MM.1S (cell line): ENCODE results near the gene GCN1.

Experiments used
- DNase-seq: peaks from one replicate; pipeline ENCODE4 v3.0.0-alpha.2; 2015
- H2AFZ ChIP-seq: fragments of 300-600 bp; sonication (generic); 2 replicates; pipeline ENCODE4 v1.6.0; 2016; ENCODE audit warnings: antibody characterized with exemption, low read length
- H3F3A ChIP-seq: fragments of 300-600 bp; sonication (generic); 2 replicates; pipeline ENCODE4 v1.6.1; 2016; ENCODE audit warnings: mild to moderate bottlenecking, antibody characterized with exemption, low read length, moderate library complexity, mixed read lengths; ENCODE audit not compliant: insufficient read depth
- H3K27ac ChIP-seq: fragments of 300-600 bp; sonication (generic); 2 replicates; pipeline ENCODE4 v1.5.1; 2016; ENCODE audit warnings: mild to moderate bottlenecking, low read length
- H3K27me3 ChIP-seq: fragments of 300-600 bp; sonication (generic); replicated peaks from 2 replicates; pipeline ENCODE4 v1.6.0; 2016; ENCODE audit warnings: low read length; ENCODE audit not compliant: insufficient read depth
- H3K36me3 ChIP-seq: fragments of 300-600 bp; sonication (generic); replicated peaks from 2 replicates; pipeline ENCODE4 v1.6.1; 2016; ENCODE audit warnings: mild to moderate bottlenecking, low read length, mixed read lengths; ENCODE audit not compliant: insufficient read depth
- H3K4me1 ChIP-seq: fragments of 300-600 bp; sonication (generic); 2 replicates; pipeline ENCODE4 v1.6.1; 2016; ENCODE audit warnings: low read length, mixed read lengths
- H3K4me2 ChIP-seq: fragments of 300-600 bp; sonication (generic); 2 replicates; pipeline ENCODE4 v1.6.0; 2016; ENCODE audit warnings: low read depth, low read length
- H3K4me3 ChIP-seq: fragments of 300-600 bp; sonication (generic); 2 replicates; pipeline ENCODE4 v1.5.1; 2016; ENCODE audit warnings: low read length, mixed read lengths
- H3K79me2 ChIP-seq: fragments of 300-600 bp; sonication (generic); 2 replicates; pipeline ENCODE4 v1.6.1; 2016; ENCODE audit warnings: mixed run types, low read length, mixed read lengths
- H3K9ac ChIP-seq: fragments of 300-600 bp; sonication (generic); 2 replicates; pipeline ENCODE4 v1.6.1; 2016; ENCODE audit warnings: low read length, mixed read lengths
- H3K9me2 ChIP-seq: fragments of 300-600 bp; sonication (generic); replicated peaks from 2 replicates; pipeline ENCODE4 v1.6.1; 2016; ENCODE audit warnings: mild to moderate bottlenecking, low read length, mixed read lengths; ENCODE audit not compliant: insufficient read depth
- H3K9me3 ChIP-seq: fragments of 300-600 bp; sonication (generic); replicated peaks from 2 replicates; pipeline ENCODE4 v1.6.1; 2016; ENCODE audit warnings: mild to moderate bottlenecking, low read length, mixed read lengths; ENCODE audit not compliant: insufficient read depth
- H4K20me1 ChIP-seq: fragments of 300-600 bp; sonication (generic); 2 replicates; pipeline ENCODE4 v1.6.1; 2016; ENCODE audit warnings: mild to moderate bottlenecking, low read length, moderate library complexity, mixed read lengths; ENCODE audit not compliant: insufficient read depth
- CTCF ChIP-seq: fragments of 300-600 bp; sonication (generic); IDR thresholded peaks from 2 replicates; pipeline ENCODE4 v1.5.1; 2016; ENCODE audit warnings: antibody characterized with exemption, low read length, mixed read lengths
- EZH2 ChIP-seq: fragments of 300-600 bp; sonication (generic); optimal IDR thresholded peaks from 2 replicates; pipeline ENCODE3; 2017; ENCODE audit warnings: low read depth, mild to moderate bottlenecking, antibody characterized with exemption, low read length, mixed read lengths
- EZH2phosphoT487 ChIP-seq: fragments of 300-600 bp; sonication (generic); IDR thresholded peaks from 2 replicates; pipeline ENCODE4 v1.6.1; 2018; ENCODE audit warnings: antibody characterized with exemption, low read length

GCN1 gene

GRCh38 chr12:120140603-120141002 is 53.9 kb downstream of the GCN1 start:
- H3K27ac ChIP-seq: no peak overlapping the region
- no peaks in the 10 kb centered on the region for H3K27me3 ChIP-seq
- no peaks in the 10 kb centered on the region; the same call in 1 of the 2 replicates for H3K79me2 ChIP-seq
- no peaks in the 10 kb centered on the region for H3K36me3 ChIP-seq
- no peak for DNase-seq
- no peak overlapping the region for H2AFZ ChIP-seq
- H3K4me1 ChIP-seq: no peaks in the 10 kb centered on the region
- no peaks in the 10 kb centered on the region for H3F3A ChIP-seq
- no peaks in the 10 kb centered on the region for H3K9me3 ChIP-seq
- no peak for TF ChIP-seq EZH2phosphoT487
- no peak for TF ChIP-seq EZH2
- no peak for TF ChIP-seq CTCF
- no peak overlapping the region for H3K4me3 ChIP-seq
- H3K9ac ChIP-seq: no peak overlapping the region
- no peaks in the 10 kb centered on the region for H3K9me2 ChIP-seq
- no peaks in the 10 kb centered on the region for H4K20me1 ChIP-seq
- H3K4me2 ChIP-seq: no peak overlapping the region

DNA sequence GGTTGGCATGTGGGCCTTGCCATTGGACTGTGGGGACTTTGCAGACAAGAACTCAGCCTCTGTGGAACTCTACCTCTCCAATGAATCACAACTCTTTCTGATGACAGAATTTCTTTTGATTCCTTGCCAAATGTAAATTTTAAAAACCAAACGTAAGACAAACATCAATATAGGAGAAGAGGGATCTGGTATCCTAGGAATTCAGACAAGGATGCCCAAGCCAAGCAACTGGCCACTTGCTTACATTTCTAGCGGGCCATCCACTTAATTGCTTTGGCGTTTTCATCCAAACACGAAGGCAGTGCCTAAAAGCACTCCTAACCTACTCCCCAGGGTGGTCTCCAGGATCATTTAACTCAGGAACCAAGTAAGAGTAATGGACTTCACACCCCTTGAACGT is 54.6 kb downstream of the GCN1 start:
- H3K4me3 ChIP-seq: no peak overlapping the region
- H3K79me2 ChIP-seq: no peaks in the 10 kb centered on the region; the same call in 1 of the 2 replicates
- TF ChIP-seq CTCF: no peak
- no peak for TF ChIP-seq EZH2phosphoT487
- TF ChIP-seq EZH2: no peak
- no peak overlapping the region for H3K4me2 ChIP-seq
- H3K4me1 ChIP-seq: peaks cover 1% of the 10 kb centered on the region; the same call in 1 of the 2 replicates
- no peaks in the 10 kb centered on the region for H3K36me3 ChIP-seq
- no peaks in the 10 kb centered on the region for H4K20me1 ChIP-seq
- no peak overlapping the region for H3K27ac ChIP-seq
- no peaks in the 10 kb centered on the region for H3K27me3 ChIP-seq
- H3K9ac ChIP-seq: no peak overlapping the region
- H3K9me3 ChIP-seq: no peaks in the 10 kb centered on the region
- no peak overlapping the region for H2AFZ ChIP-seq
- DNase-seq: no peak
- H3K9me2 ChIP-seq: no peaks in the 10 kb centered on the region
- peaks cover under 1% of the 10 kb centered on the region; the same call in 1 of the 2 replicates for H3F3A ChIP-seq

- peaks cover 15% of the 10 kb centered on the region for H3F3A ChIP-seq
- H3K4me1 ChIP-seq: peaks cover 17% of the 10 kb centered on the region
- H3K36me3 ChIP-seq: no peaks in the 10 kb centered on the region
- no peak overlapping the region for H2AFZ ChIP-seq
- no peak overlapping the region for H3K27ac ChIP-seq
- H3K4me3 ChIP-seq: no peak overlapping the region
- H3K9me3 ChIP-seq: no peaks in the 10 kb centered on the region
- no peak overlapping the region for H3K9ac ChIP-seq
- no peaks in the 10 kb centered on the region; the same call in 1 of the 2 replicates for H4K20me1 ChIP-seq
- H3K79me2 ChIP-seq: no peaks in the 10 kb centered on the region; the same call in 1 of the 2 replicates
- no peaks in the 10 kb centered on the region for H3K9me2 ChIP-seq
- no peak for DNase-seq
- TF ChIP-seq CTCF (no peak), EZH2 (no peak), EZH2phosphoT487 (no peak)
- H3K4me2 ChIP-seq: no peak overlapping the region
- no peaks in the 10 kb centered on the region for H3K27me3 ChIP-seq
Measured at GRCh38 chr12:120138366-120138765, 56.1 kb downstream of the GCN1 start.
